ENCODE results near the gene FRMD4A. TPM values are rescaled to one million over a fixed set of nuclear protein-coding genes. Genes with fewer than 3 reads are reported as not detected.
"Not testable (repeated sequence)": the region's sequence is repeated elsewhere in the genome, so short reads cannot be mapped to it uniquely, and the experiment has no call there.

FRMD4A gene
- total RNA-seq, 4 donors from 2014 or later, result 4.0 to 12.7 (median 5.6) TPM

DNA sequence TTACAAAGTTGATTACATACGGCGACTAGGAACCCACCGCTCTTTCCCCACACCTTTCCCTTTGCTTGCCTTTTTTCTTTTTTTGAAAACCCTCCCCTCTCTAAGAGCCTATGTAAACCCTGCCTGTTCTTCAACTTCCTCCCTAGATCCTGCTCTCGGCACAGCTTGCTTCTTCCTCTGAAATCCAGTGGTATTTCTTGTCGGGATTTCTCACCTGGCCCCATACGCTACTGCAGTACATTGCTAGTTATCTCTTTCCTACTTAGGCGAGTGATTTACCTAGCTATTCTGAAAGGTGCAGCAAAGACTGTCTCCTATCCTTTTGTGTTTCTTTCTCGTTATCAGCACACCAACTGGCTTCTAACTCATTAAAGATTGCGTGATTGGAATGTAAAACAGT, 372.9 kb downstream of the FRMD4A start:
- WGBS, 2 donors (ENCODE audit: low coverage in 1 of 2), result 81 to 85% methylated on average over 8 to 9 of the region's 9 CpGs
- H3K27ac ChIP-seq, result peak overlapping the region in 1 of 4 donors; percentile 31

DNA sequence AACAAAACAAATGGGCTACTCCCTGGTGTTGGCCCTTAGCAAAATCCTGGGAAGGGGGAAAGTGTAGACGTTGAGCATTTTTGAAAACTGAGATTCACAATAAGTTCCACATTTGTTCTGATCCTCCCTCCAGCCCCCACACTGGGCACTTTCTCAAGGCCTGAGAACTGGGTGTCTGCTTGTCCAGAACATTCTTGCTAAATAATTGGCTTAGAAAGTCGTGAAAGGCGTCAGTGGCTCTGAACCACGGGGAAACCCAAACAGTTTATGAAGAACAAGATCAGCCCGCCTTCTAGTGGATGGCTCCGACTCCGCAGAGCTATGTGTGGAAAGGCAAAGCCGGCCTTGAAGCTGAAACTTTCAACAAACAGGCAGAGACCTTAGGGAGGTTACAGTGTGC, 373.9 kb downstream of the FRMD4A start:
- no peaks in the 10 kb centered on the region for H3K27me3 ChIP-seq
- H3K27ac ChIP-seq, result peak overlapping the region; percentile 36 to 60 (median 48)
- intact Hi-C loops (cut with DNase I; ENCODE audit: low total_unique reads), result no loop called here
- no peak for TF ChIP-seq POLR2A (IDR thresholded peaks at IDR 0.05)
- TF ChIP-seq EP300 (IDR thresholded peaks at IDR 0.05; ENCODE audit: low read depth), result no peak
- TF ChIP-seq, protein P1, sequence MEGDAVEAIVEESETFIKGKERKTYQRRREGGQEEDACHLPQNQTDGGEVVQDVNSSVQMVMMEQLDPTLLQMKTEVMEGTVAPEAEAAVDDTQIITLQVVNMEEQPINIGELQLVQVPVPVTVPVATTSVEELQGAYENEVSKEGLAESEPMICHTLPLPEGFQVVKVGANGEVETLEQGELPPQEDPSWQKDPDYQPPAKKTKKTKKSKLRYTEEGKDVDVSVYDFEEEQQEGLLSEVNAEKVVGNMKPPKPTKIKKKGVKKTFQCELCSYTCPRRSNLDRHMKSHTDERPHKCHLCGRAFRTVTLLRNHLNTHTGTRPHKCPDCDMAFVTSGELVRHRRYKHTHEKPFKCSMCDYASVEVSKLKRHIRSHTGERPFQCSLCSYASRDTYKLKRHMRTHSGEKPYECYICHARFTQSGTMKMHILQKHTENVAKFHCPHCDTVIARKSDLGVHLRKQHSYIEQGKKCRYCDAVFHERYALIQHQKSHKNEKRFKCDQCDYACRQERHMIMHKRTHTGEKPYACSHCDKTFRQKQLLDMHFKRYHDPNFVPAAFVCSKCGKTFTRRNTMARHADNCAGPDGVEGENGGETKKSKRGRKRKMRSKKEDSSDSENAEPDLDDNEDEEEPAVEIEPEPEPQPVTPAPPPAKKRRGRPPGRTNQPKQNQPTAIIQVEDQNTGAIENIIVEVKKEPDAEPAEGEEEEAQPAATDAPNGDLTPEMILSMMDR (IDR thresholded peaks at IDR 0.05), result peak in 2 of 5 experiments; percentile 12 to 34
- peak in 2 of 3 donors; percentile 8 to 25 for TF ChIP-seq POLR2AphosphoS5 (IDR thresholded peaks at IDR 0.05)
- WGBS, 2 donors (ENCODE audit: low coverage in 1 of 2), result 62 to 66% methylated on average over 2 to 8 of the region's 8 CpGs
- peak; percentile 29 for DNase-seq
- in situ Hi-C loops (cut with MboI; ENCODE audit: low pct_ligation_motif_present in 1 of 4, low pct_unique_long_range_greater_than_20kb in 1 of 4, low sequenced_read_pairs in 3 of 4), result no loop called here
- no peaks in the 10 kb centered on the region for H3K36me3 ChIP-seq
- no peaks in the 10 kb centered on the region for H3K9me3 ChIP-seq
- H3K4me1 ChIP-seq, result no peaks in the 10 kb centered on the region
- no peak overlapping the region for H3K4me3 ChIP-seq

More for the DNA sequence above, 372.9 kb downstream of the FRMD4A start:
- Histone ChIP-seq H3K27me3 (no peaks in the 10 kb centered on the region), H3K4me3 (no peak overlapping the region), H3K36me3 (no peaks in the 10 kb centered on the region), H3K4me1 (no peaks in the 10 kb centered on the region), H3K9me3 (no peaks in the 10 kb centered on the region)
- in situ Hi-C loops (cut with MboI; ENCODE audit: low pct_ligation_motif_present in 1 of 4, low pct_unique_long_range_greater_than_20kb in 1 of 4, low sequenced_read_pairs in 3 of 4) (no loop called here), intact Hi-C loops (cut with DNase I; ENCODE audit: low total_unique reads) (no loop called here)
- TF ChIP-seq, protein P1 (IDR thresholded peaks at IDR 0.05), result no peak
- no peak for TF ChIP-seq POLR2A (IDR thresholded peaks at IDR 0.05)
- TF ChIP-seq POLR2AphosphoS5 (IDR thresholded peaks at IDR 0.05), result no peak
- no peak for TF ChIP-seq EP300 (IDR thresholded peaks at IDR 0.05; ENCODE audit: low read depth)
- DNase-seq, result no peak

DNA sequence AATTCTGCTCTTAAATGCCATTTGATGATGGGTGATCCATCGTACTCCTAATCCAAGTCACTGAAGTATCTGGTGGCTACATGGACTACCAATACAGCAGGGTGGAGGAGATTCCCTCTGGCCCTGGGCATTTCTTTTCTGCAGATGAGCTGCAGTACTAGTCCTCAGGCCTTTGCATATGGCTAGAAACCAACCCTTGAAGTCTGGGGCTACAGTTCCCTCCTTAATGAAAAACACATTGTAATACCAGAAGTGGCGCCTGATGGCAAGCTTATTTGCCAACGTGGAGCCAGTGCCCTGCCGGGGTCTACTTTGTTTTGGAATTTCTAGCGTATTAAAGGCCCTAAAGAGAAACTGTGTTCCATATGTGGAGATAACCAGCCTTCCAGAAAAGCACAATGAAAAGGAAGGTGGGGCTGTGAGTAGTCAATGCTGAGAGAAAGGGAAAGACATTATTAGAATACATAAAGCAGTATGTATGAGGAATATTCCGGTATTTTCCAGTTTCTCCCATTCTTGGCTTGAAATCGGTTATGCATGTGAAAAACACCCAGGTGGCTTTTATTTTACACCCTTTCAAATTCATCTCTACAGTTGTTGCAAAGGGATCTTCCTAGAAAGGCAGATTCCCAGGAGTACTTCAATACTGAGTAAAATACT, 375.2 kb downstream of the FRMD4A start:
- no peak for DNase-seq
- in situ Hi-C loops (cut with MboI; ENCODE audit: low pct_ligation_motif_present in 1 of 4, low pct_unique_long_range_greater_than_20kb in 1 of 4, low sequenced_read_pairs in 3 of 4) (no loop called here), intact Hi-C loops (cut with DNase I; ENCODE audit: low total_unique reads) (no loop called here)
- Histone ChIP-seq H3K9me3 (no peaks in the 10 kb centered on the region), H3K36me3 (no peaks in the 10 kb centered on the region), H3K4me1 (no peaks in the 10 kb centered on the region), H3K4me3 (no peak overlapping the region), H3K27ac (peak overlapping the region in 1 of 4 donors; percentile 60), H3K27me3 (no peaks in the 10 kb centered on the region)
- WGBS, 2 donors (ENCODE audit: low coverage in 1 of 2), result 82 to 97% methylated on average over 3 to 7 of the region's 7 CpGs
- TF ChIP-seq, protein P1 (IDR thresholded peaks at IDR 0.05), result no peak
- no peak for TF ChIP-seq EP300 (IDR thresholded peaks at IDR 0.05; ENCODE audit: low read depth)
- TF ChIP-seq POLR2A (IDR thresholded peaks at IDR 0.05), result no peak
- TF ChIP-seq POLR2AphosphoS5 (IDR thresholded peaks at IDR 0.05), result no peak

DNA sequence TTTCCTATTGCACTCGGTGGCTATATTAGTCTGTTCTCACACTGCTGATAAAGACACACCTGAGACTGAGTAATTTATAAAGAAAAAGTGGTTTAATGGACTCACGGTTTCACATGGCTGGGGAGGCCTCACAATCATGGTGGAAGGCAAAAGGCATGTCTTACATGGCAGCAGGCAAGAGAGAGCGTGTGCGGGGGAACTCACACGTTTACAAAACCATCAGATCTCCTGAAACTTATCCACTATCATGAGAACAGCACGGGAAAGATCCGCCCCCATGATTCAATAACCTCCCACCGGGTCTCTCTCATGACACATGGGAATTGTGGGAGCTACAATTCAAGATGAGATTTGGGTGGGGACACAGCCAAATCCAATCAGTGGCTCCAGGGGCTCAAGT, 376.5 kb downstream of the FRMD4A start:
- WGBS, 2 donors (ENCODE audit: low coverage in 1 of 2), result 87 to 95% methylated on average over 4 to 8 of the region's 8 CpGs
- H3K4me3 ChIP-seq; H3K4me1 ChIP-seq; H3K36me3 ChIP-seq; H3K9me3 ChIP-seq; DNase-seq; H3K27ac ChIP-seq; intact Hi-C loops (cut with DNase I; ENCODE audit: low total_unique reads); in situ Hi-C loops (cut with MboI; ENCODE audit: low pct_ligation_motif_present in 1 of 4, low pct_unique_long_range_greater_than_20kb in 1 of 4, low sequenced_read_pairs in 3 of 4); H3K27me3 ChIP-seq: not testable (repeated sequence)

DNA sequence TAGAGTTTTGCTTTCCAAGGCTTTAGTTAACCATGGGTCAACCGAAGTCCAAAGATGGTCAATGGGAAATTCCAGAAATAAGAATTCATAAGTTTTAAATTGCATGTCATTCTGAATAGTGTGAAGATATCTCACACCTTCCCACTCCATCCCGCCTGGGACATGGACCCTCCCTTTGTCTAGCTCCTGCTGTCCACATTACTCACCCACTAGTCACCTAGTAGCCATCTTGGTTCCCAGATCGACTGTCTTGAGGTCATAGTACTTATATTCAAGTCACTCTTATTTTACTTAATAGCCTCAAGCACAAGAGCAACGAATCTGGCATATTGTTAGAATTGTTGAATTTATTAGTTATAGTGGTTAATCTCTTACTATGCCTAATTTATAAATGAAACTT, 377.4 kb downstream of the FRMD4A start:
- intact Hi-C loops (cut with DNase I; ENCODE audit: low total_unique reads), result no loop called here
- no peaks in the 10 kb centered on the region for H3K4me1 ChIP-seq
- no peak for TF ChIP-seq POLR2AphosphoS5 (IDR thresholded peaks at IDR 0.05)
- TF ChIP-seq, protein P1 (IDR thresholded peaks at IDR 0.05), result no peak
- no peak overlapping the region for H3K4me3 ChIP-seq
- no peaks in the 10 kb centered on the region for H3K9me3 ChIP-seq
- 72 to 83% methylated on average over 2 to 4 of the region's 4 CpGs for WGBS, 2 donors (ENCODE audit: low coverage in 1 of 2)
- DNase-seq, result no peak
- H3K27me3 ChIP-seq, result no peaks in the 10 kb centered on the region
- H3K36me3 ChIP-seq, result no peaks in the 10 kb centered on the region
- no peak overlapping the region for H3K27ac ChIP-seq
- in situ Hi-C loops (cut with MboI; ENCODE audit: low pct_ligation_motif_present in 1 of 4, low pct_unique_long_range_greater_than_20kb in 1 of 4, low sequenced_read_pairs in 3 of 4), result no loop called here
